GM19035 (cell line): Measurements from ENCODE around the gene TGFB1I1.
"Not testable (repeated sequence)": the region's sequence is repeated elsewhere in the genome, so short reads cannot be mapped to it uniquely, and the experiment has no call there.

Source experiments
- ATAC-seq: cut with Tn5 transposase; IDR thresholded peaks from one replicate; pipeline ENCODE4 v1.9.1; 2021; ENCODE audit not compliant: unreplicated experiment

TGFB1I1 gene

DNA sequence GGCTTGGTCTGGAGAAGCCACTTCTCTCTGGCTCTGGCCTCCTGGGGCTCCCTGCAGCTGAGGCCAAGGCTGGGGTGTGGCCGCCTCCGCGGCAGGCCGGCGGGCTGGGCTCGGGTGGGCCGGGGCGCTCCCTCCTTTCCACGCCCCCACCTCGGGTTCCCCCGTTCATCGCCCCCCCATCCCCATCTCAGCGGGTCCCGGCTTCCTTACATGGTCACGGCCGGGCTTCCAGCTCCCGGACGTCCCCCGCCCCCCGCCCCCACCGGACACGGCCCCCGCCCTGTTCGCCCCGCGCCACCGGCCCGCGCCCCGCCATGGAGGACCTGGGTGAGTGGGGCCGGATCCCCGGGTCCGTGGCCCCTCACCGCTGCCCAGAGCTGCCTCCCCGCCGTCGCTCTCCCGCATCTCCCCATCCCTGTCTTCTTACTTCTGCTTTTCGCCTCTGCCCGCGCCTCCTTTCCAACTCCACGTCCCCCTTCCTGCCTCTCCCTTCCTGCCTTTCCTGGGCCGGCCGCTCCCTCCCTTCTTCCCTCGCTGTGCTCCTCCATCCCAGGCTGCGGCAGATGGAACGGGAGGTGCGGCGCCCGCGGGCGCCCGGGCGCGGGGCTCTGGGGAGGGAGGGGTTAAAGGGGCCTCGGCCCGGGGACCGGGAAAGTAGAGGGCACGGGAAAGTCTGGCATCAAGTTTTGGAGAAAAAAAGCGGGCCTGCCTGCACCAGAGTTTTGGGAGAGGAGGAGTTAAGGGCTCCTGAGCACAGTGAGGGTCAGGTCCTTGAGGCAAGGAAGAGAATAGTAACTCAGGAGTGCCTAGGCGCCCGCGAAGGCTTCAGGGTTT, at the start of gene TGFB1I1:
TGFB1I1 (plus strand) TSS at position 278 of the 834 bp plus-strand sequence; CDS start at position 315, 37 bp downstream.
- ATAC-seq, result no peak

DNA sequence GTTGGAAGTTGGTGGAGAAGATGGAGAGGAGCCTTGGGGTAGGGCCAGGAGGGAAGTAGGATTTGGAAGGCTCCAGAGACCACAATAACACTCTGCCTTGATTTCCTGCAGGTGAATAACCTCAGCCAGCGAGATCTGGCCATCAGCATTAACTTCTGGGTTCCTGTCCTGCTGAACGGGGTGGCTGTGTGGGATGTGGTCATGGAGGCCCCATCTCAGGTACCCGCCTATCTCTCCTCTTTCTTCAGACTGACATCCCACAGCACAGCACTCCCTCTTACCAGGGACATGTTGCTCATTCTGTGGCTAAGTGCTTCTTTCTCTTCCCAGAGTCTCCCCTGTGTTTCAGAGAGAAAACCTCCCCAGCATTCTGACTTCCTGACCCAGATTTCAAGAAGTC, 48.7 kb upstream of the TGFB1I1 start:
- no peak for ATAC-seq

DNA sequence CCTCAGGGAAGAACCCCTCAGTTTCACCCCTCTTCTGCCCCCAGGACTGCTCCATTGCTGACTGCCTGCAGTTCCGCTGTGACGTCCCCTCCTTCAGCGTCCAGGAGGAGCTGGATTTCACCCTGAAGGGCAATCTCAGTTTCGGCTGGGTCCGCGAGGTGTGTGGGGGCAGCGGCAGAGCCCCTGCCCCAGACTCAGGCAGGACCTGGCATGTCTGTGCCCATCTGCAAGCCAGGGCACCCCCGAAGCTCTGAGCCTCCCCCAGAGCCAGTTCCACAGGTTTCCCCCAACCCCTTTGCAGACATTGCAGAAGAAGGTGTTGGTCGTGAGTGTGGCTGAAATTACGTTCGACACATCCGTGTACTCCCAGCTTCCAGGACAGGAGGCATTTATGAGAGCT, 48.2 kb upstream of the TGFB1I1 start:
- no peak for ATAC-seq

DNA sequence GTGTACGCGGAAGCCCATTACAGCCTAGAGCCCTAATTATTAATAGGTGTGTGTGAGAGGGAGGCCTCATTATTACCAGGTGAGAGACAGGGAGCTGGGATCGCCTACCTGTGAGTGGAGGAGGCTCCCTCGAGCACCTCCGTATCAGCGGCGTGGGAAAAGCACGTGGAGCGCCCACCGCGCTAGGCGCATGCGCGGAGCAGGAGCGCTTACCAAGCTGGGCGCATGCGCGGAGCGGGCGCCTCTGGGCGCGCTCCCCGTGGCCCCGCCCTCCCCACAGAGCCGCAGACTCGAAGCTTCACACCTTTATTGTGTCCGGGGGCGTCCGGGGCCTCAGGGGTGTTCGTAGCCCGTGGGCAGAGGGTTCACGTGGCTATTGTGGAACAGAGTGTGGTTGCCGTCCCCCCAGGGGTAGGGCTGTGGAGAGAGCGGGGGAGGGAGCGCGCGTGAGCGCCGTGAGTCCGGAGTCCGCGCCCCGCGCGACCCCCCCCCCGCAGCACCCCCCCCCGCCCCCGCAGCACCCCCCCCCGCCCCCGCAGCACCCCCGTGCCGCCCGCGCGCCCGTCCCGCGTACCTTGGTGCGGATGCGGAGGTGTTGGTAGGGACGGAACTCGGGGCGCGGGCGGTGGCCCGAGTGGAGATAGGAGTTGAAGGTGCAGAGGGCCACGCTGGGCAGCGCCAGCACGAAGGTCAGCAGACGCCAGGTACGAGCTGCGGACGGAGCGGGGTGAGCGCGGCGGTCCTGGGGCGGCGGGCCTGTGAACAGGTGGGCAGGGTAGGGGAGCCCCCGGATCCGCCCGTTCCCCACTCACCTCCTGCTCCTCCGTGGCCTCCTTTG, 44.3 kb upstream of the TGFB1I1 start:
- no peak for ATAC-seq

DNA sequence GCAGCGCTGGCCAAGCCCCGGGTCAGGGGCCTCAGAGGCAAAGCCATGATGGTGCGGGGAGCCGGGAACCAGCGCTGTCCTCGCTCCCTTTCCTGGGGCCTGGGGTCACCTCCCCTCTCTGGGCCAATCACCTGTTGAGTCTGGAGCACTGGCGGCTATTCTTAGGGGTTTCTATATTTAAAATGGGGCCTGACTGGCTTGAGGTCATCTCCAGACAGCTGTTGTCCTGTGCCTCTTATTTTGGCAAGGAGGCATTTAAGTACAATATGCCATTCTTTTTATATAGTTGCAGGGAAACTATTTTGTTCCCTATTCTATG, 43.7 kb upstream of the TGFB1I1 start, which contains the start of gene COX6A2:
COX6A2 (minus strand) TSS at position 82 of the 319 bp plus-strand sequence; CDS start at position 47, 35 bp downstream.
- no peak for ATAC-seq

DNA sequence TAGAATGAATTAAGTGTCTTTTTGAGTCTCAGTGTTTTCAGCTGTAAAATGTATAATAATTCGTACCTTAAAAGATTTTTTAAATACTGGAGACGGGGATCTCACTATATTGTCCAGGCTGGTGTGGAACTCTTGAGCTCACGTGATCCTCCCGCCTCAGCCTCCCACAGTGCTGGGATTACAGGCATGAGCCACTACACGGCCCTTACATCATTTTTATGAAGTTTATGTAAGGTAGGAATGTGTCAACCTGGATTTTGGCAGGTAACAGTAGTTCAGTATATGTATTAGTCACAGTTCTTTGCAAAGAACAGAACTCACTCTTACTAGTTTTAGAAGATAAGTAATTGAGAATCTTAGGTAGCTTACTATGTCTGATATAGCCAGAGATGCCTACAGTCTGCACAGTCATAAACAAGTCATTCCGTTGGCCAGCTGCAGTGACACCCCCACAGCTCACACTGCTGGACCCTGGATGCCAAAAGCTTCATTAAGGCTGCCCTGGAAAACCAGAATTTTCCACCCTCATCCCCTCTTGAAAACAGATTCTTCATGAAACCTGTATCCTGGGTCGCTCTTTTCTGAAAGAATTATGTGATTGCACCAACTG, 43.2 kb upstream of the TGFB1I1 start:
- no peak for ATAC-seq

DNA sequence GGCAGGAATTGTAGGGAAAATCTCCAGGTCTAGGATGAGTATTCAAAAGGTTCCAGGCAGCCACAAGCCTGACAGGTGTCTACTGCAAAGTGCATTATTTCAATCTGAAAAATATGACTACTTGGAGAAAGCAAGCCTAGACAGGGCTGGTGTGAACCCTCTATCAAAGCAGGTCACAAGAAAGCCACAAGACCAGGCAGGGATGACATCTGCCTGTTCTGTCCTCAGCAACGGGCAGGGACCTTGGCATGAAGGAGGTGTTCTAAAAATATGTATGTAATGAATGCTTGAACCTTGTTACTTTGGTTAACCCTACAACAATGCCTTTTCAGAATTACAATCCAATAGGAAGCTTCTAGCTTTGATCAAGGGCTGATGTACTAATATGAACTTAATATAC, 42.6 kb upstream of the TGFB1I1 start:
- ATAC-seq, result no peak

DNA sequence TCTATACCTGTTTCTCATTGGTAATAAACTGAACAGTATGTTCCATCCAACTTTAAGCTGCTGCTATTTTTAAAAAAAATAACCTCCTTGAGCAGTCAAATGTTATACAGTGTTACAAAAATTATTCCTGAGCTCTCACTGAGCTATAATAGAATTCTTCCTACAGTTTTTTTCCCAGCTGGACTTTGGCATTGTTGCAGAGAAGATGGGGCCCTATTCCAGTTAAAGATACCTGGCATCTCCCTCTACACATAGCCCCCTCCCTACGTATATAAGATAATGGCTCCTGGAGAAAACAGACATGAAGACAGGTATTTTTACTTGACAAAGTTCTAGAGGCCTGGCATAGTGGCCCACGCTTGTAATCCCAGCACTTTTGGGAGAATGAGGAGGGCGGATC, 42.2 kb upstream of the TGFB1I1 start:
- ATAC-seq, result no peak

DNA sequence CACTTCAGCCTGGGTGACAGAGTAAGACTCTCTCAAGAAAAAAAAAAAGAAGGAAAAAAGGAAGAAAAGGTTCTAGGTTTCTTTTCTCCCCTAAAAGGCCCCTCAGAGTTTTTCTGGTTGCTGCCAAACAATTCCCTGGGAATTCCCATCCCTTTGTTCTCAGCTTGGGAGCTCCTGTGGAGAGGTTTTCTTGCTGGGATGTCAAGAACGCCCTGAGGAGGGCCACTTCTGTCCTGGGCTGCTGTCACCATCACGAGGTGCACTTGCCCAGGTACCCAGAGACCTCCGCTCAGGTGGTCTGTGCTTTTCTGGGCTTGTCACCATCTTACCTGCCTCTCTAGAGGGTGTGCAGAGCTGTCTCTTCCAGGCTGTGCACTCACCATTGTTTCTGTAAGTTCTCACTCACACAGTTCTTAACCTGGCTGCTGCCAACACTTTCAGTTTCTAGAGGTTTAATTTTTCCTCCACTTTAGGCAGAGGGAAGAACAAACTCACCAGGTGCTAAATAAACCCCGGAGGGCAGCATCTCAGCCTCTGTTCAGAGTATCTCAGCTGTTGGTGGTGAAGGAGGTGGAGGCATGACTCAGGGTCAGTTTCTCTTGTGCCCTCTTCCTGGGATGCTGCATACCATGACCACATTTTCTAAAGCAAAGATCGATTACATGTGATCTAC, 41.4 kb upstream of the TGFB1I1 start:
- ATAC-seq, result no peak

DNA sequence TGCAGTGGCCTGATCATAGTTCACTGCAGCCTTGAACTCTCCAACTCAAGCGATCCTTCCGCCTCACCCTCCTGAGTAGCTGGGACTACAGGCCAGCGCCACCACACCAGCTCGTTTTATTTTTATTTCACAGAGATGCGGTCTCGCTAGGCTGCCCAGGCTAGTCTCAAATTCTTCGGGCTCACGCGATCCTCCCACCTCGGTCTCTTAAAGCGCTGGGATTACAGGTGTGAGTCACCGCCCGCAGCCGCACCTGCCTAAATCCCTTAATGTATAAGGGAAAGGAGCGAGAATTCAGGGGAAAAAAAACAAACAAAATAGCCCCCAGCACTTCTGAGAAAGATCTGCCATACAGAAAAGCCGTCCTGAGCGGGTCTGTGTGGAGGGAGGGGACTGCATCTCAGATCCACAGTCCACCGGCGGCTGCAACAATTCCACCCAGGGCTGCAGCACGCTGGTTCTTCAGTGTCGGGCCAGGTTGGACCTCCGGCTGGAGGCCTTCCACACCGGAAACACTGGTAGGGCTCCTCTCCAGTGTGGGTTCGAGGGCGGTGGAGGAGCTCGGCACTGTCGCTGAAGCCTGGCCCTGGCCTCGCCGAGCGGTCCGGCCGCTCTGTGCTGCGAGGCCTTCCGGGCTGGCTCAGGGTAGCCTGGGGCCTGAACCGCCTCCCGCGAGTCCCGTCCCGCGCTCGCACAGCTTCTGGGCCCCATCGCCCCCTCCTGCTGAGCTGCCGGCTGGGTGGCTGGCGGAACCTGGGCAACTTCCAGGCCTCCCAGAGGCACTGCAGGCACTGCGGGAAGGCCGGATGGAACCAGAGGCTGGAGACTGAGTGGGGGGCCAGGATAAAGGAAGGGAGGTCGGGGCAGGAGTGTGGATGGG, 36.4 kb upstream of the TGFB1I1 start:
- ATAC-seq, result no peak

DNA sequence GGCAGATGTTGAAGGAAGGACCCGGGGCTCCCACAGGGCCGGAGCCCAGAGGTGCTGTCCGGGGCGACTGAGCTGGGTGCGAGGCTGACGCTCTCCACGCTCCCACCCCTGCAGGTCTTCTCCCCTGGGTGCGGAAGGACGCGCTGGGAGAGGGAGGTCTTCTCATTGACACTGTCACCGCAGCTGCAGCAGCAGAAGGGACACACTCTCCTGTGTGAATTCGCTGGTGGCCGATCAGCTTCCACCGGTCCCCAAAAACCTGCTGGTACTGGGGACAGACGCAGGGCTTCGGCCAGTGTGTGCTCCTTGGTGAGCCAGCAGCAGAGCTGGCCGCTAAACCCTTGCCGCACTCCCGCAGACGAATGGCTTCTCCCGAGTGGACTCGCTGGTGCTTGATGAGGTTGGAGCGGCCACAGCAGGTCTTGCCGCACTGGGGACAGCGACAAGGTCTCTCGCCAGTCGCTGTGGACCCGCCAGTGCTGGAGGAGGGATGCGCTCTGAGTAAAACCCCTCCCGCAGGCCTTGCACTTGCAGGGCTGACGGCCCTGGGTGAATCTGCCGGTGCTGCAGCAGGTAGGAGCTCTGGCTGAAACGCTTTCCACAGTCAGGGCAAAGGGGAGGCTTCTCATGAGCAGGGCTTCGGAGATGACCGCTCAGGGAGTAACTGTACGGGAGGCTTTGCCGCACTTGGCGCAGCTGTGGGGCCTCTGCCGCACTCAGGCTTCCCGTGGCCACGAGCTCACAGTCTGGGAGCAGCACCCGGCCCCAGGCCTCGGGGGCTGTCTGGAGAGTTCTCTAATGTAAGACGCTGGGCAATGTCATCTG, 35.5 kb upstream of the TGFB1I1 start:
- ATAC-seq, result no peak

DNA sequence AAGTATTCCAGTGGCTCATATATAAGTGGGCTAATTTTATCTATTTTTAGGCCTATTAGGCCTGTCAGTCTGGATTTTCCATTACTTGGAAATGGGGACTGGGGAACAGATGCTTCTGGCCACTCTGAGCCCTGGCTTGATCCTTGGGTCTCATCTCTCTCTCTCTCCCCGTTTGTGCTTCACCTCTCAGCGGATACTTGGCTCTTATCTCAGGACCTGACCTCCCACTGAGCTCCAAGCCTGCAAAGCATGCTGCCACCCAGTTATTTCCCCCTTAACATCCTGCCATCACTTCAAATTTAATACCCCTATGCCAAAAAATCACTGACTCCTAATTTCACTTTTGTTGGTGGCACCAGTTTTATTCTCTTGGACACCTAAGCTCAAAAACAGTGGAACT, 33.5 kb upstream of the TGFB1I1 start:
- no peak for ATAC-seq

DNA sequence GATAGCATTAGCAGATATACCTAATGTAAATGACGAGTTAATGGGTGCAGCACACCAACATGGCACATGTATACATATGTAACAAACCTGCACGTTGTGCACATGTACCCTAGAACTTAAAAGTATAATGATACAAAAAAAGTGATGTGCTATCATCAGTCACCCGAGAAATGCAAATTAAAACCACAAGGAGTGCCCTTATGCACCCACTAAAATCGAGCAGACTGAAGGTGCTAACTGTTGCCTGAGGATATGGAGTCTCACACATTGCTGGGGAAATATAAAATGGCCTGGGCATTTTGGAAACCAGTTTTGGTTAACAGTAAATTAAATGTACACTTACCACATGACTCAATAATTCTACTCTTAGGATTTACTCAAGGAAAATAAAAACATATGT, 32.9 kb upstream of the TGFB1I1 start:
- not testable (repeated sequence) for ATAC-seq

DNA sequence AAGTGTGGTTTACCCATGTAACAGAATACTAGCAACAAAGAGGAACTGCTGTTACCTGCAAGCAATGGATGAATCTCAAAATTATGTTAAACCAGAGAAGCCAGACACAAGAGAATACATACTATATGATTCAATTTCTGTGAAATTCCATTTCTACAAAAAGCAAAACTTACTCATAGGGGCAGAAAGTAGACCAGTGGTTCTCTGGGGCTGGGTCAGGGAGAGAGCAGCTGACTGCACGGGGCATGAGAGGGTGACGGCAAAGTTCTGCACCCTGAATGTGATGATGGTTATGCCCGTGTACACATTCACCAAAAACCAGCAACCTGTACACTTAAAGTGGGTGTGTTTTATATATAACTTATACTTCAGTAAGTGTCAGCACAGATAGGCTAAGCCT, 32.4 kb upstream of the TGFB1I1 start:
- no peak for ATAC-seq

DNA sequence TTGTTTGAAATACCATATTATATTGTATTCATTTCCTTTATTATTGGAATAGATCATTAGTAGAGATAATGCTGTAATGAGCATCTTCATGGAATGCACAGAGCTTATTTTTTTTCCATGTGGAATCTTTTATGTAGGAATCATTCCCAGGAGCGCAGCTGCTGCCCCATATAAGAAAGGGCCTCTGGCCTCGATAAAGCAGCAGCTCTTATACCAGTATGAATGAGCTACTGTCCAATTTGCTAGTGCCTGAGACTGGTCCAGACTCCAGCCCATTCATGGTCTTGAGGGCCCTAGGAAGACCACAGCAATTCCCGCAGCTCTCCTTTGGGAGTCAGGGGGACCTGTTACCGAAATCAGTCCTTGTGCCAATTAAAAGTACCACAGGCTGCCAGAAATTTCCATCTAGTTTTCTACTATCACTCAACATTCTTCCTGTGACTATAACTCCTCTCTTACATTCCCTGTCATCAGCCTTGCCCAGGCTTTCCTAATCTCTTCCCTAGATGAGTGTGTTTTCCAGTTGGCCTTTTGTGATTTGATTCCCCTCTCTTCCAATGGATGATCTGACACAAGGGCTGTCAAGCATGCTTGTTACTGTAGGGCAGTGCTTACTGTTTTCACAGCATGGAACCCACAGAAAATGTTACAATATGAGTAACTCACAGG, 31.3 kb upstream of the TGFB1I1 start:
- ATAC-seq, result no peak

DNA sequence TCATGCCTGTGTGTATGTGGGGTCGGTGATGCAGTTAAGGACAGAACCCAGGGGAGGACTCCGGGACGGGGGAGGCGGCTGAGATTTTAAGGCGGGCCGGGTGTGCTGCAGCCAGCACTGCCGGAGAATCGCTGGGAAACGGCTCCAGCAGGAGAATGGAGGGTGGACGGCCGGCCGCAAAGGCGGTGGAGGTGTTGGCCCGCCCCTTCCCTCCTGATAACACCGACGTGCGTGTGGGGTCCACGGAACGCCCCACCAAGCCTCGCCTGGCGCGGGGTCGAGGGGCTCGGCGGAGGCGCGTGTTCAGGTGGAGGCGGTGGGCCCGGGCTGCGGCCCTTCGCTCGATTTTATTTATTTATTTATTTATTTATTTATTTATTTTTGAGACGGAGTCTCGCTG, 30.0 kb upstream of the TGFB1I1 start:
- no peak for ATAC-seq

DNA sequence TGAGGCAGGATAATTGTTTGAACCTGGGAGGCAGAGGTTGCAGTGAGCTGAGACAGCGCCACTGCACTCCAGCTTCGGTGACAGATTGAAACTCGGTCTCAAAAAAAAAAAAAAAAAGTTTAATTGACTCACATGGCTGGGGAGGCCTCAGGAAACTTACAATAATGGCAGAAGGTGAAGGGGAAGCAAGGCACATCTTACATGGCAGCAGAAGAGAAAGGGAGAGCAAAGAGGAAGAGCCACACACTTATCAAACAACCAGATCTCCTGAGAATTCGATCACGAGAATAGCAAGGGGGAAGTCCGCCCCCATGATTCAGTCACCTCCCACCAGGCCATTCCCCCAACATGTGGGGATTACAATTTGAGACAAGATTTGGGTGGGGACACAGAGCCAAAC, 26.0 kb upstream of the TGFB1I1 start:
- not testable (repeated sequence) for ATAC-seq

DNA sequence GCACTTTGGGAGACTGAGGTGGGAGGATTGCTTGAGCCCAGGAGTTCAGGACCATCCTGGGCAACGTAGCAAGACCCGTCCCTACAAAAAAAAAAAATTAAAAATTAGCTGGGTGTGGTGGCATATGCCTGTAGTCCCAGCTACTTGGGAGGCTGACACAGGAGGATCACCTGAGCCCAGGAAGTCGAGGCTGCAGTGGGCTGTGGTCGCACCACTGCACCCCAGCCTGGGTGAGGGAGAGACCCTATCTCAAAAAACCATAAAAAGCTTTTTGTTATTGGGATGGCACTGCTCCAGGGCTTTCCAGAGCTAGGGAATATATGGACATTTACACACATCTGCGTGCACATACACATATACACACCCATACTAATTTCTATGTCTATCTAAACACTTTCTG, 20.8 kb upstream of the TGFB1I1 start:
- no peak for ATAC-seq
